BJ (cell line): ENCODE measurements around the gene ITGA8. TPM values are rescaled to one million over a fixed set of nuclear protein-coding genes. Genes with fewer than 3 reads are reported as not detected.
A peak's percentile ranks its signal among the peaks of the same experiment; 100 is the strongest.

Source experiments
- CTCF ChIA-PET: fragments of 350-600 bp; formaldehyde crosslinking; extraction: SDS; loops from one replicate; lab custom pipeline; 2021; ENCODE audit warnings: antibody characterized with exemption, inconsistent platforms; lab: Yijun Ruan, JAX
- POLR2A ChIA-PET: fragments of 300-600 bp; sonication (Branson Sonifier 250); formaldehyde crosslinking; extraction: SDS; loops from one replicate; lab custom pipeline; 2021; ENCODE audit warnings: antibody characterized with exemption; lab: Charles Lee
- DNase-seq: peaks from one replicate; pipeline ENCODE4 v3.0.0-alpha.2; 2011; ENCODE audit warnings: low read depth
- H3K27me3 ChIP-seq: 2 replicates; pipeline ENCODE4 v1.6.0; 2011; ENCODE audit warnings: low read length; ENCODE audit not compliant: control insufficient read depth, insufficient read depth
- H3K36me3 ChIP-seq: 2 replicates; pipeline ENCODE4 v1.5.1; 2011; ENCODE audit warnings: low read length; ENCODE audit not compliant: control insufficient read depth, insufficient read depth
- H3K4me3 ChIP-seq: 2 replicates; pipeline ENCODE4 v1.5.1; 2011; ENCODE audit warnings: low read depth, mild to moderate bottlenecking, control low read depth, low read length
- CTCF ChIP-seq: IDR thresholded peaks from 2 replicates; pipeline ENCODE4 v1.5.1; 2011; ENCODE audit warnings: low read depth, mild to moderate bottlenecking, control low read depth, inconsistent platforms, low read length, moderate library complexity; ENCODE audit not compliant: insufficient read depth
- polyA plus RNA-seq: library from polyadenylated mRNA; depleted of rRNA; stranded (reverse); fragments of >200 nt; gene quantifications from 2 replicates; pipeline ENCODE4 v1.2.3, GENCODE V29; 2011

Gene ITGA8
- polyA plus RNA-seq, 1 experiment: 10.1 TPM

DNA sequence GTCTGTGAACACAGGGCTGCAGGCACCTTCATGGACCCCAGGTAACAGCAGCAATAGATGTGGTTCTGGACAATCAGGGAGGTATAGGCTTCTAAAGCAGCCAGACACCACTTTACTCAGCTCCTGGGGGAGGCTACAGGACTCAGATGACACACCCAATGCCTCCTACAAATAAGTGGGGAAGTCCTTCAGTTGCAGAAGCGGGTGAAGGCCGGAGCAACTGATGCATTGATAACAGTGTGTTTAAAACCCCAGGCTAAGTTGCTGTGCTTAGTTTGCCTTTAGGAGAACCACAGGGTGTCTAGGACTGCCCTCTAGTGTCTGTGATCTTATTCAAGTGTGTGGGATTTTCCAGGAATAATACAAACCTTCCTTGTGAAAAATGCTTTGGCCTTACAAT, 5.9 kb upstream of the ITGA8 start:
- Histone ChIP-seq H3K27me3 (no peaks in the 10 kb centered on the region; the same call in 1 of the 2 replicates), H3K4me3 (no peak overlapping the region), H3K36me3 (no peaks in the 10 kb centered on the region)
- TF ChIP-seq CTCF: peak; percentile 72
- CTCF ChIA-PET: interaction anchor here (0.7 to 8.9 kb wide), 13 partner anchors 10 to 300 kb away, joined by 3 to 124 read pairs (median 4); no protein-coding TSS in a partner anchor
- DNase-seq: no peak
- POLR2A ChIA-PET: no interaction called here

GRCh38 chr10:15724683-15725082, 5.0 kb upstream of the ITGA8 start:
- ChIA-PET CTCF (interaction anchor here (0.5 to 8.9 kb wide), 13 partner anchors 9 to 1172 kb away, joined by 3 to 124 read pairs (median 4); no protein-coding TSS in a partner anchor), POLR2A (interaction anchor here (0.7 kb wide), 1 partner anchor 95 kb away, joined by 3 read pairs; no protein-coding TSS in a partner anchor)
- TF ChIP-seq CTCF: no peak
- no peak for DNase-seq
- Histone ChIP-seq H3K4me3 (no peak overlapping the region), H3K36me3 (no peaks in the 10 kb centered on the region), H3K27me3 (peaks cover 2% of the 10 kb centered on the region; the same call in 1 of the 2 replicates)

DNA sequence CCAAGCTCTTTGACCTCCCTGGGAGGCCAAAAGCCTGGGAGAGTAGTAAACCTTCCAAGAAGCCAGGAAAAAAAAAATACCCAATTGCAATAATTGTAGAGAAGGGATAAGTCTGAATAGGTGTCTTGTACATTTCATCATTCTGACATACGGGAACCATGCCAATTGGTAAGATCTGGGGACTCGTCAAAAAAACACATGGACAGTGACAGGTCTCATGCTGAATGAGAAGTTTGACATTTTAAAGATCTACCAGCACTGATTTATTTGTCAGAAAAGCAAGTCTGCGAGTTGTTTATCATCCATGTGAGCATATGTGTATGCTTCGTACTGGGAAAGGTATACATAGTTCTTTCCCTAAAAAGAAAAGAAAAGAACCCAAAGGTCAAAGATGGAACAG, 4.1 kb upstream of the ITGA8 start:
- no peak for DNase-seq
- ChIA-PET POLR2A (no interaction called here), CTCF (interaction anchor here (0.5 to 8.9 kb wide), 3 partner anchors 262 to 1171 kb away, joined by 3 to 124 read pairs (median 7); no protein-coding TSS in a partner anchor)
- Histone ChIP-seq H3K27me3 (peaks cover 4% of the 10 kb centered on the region; the same call in 1 of the 2 replicates), H3K36me3 (no peaks in the 10 kb centered on the region), H3K4me3 (no peak overlapping the region)
- no peak for TF ChIP-seq CTCF

DNA sequence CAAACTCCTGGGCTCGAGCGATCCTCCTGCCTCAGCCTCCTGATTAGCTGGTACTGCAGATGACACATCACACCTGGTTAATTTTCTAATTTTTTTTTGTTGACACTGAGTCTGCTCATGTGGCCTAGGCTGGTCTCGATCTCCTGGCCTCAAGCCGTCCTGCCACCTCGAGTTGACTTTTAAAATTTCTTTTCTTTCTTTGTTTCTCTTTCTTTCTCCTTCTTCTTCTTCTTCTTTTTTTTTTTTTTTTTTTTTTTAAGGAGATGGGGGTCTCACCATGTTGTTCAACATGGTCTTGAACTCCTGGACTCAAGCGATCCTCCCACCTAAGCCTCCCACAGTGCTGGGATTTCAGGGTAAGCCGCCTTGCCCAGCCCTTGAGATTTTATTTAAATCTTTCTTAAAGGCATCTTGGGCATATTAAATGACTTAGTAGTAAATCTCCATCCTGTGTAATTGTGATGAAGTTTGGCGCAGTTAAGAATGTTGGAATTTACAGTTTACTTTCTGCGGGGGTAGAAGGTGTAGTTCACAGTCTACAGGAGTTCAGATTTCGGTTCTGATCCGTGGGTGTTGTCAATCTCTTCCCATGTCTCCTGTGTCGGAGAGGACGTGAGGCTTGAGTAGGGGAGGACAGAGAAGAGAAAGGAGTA, 1.0 kb upstream of the ITGA8 start:
- no peak for TF ChIP-seq CTCF
- POLR2A ChIA-PET: interaction anchor here (0.5 to 0.6 kb wide), 2 partner anchors 207 to 769 kb away, joined by 3 to 26 read pairs; no protein-coding TSS in a partner anchor

GRCh38 chr10:15719049-15719898, 448 bp downstream of the ITGA8 start:
- Histone ChIP-seq H3K27me3 (peaks cover 7% of the 10 kb centered on the region; the same call in 1 of the 2 replicates), H3K4me3 (peak overlapping the region; percentile 51), H3K36me3 (no peaks in the 10 kb centered on the region)
- ChIA-PET POLR2A (interaction anchor here (0.7 to 0.8 kb wide), 2 partner anchors 11 to 258 kb away, joined by 14 to 24 read pairs; no protein-coding TSS in a partner anchor), CTCF (interaction anchor here (0.6 to 8.9 kb wide), 36 partner anchors 8 to 293 kb away, joined by 3 to 124 read pairs (median 5); no protein-coding TSS in a partner anchor)
- DNase-seq: no peak
- TF ChIP-seq CTCF: 0 out of 2 replicates have a peak, but pooled peaks have one; percentile 1

More for the DNA sequence above, 1.0 kb upstream of the ITGA8 start:
- CTCF ChIA-PET: interaction anchor here (0.8 to 8.9 kb wide), 20 partner anchors 7 to 295 kb away, joined by 3 to 124 read pairs (median 6); no protein-coding TSS in a partner anchor
- DNase-seq: no peak
- Histone ChIP-seq H3K4me3 (no peak overlapping the region), H3K27me3 (peaks cover 7% of the 10 kb centered on the region; the same call in 1 of the 2 replicates), H3K36me3 (no peaks in the 10 kb centered on the region)
